ENCODE results near the gene ESPNL.
A peak's percentile ranks its signal among the peaks of the same experiment; 100 is the strongest.

The ESPNL gene

DNA sequence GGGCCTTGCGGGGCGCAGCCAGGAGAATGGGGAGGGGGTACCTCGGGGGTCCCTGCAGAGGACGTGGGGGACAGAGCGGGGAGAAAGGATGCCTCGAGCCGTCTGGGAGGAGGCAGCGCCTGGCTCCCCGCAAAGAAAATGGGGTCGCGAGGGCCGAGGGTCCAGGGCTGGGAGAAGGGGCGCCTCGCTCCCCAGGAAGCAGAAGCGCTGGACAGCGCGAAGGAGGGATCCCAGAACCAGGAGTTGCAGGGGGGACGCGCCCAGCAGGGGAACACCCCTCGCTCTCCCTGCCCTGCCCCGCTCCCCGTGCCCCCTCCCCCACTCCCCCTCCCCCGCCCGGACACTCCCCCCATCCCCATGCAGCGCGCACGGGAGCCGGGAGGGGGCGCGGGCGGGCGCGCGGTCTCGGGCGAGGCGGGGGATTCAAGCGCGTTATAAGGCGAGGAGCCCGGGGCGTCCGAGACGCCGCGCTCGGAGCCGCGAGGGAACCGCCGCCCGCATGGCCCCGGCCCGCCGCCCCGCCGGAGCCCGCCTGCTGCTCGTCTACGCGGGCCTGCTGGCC is 58.5 kb downstream of the ESPNL start, which contains the start of gene ERFE:
ERFE (plus strand) TSS at position 462 of the 562 bp plus-strand sequence; CDS start at position 500, 38 bp downstream.
- DNase-seq (ENCODE audit: low spot score) = no peak

DNA sequence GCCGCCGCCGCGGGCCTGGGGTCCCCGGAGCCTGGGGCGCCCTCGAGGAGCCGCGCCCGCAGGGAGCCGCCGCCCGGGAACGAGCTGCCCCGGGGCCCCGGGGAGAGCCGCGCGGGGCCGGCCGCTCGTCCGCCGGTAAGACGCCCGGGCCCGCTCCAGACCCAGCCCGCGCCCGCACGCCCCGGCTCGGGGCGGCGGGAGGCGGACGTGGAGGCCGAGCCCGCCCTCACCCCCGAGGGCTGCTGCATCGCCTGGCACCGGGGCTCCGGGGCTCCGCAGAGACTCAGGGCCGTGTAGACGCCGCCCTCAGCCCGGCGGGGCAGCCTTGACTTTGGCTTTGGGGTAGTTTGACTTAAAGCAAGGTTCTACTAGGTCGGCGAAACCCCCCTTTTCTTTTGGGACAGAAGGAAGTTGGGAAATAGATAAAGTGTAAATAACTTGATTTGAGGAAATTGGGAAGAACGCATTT is 59.0 kb downstream of the ESPNL start:
- no peak for DNase-seq (ENCODE audit: low spot score)

- DNase-seq (ENCODE audit: low spot score) = no peak
Measured at GRCh38 chr2:238159661-238160205, 59.6 kb downstream of the ESPNL start.

DNA sequence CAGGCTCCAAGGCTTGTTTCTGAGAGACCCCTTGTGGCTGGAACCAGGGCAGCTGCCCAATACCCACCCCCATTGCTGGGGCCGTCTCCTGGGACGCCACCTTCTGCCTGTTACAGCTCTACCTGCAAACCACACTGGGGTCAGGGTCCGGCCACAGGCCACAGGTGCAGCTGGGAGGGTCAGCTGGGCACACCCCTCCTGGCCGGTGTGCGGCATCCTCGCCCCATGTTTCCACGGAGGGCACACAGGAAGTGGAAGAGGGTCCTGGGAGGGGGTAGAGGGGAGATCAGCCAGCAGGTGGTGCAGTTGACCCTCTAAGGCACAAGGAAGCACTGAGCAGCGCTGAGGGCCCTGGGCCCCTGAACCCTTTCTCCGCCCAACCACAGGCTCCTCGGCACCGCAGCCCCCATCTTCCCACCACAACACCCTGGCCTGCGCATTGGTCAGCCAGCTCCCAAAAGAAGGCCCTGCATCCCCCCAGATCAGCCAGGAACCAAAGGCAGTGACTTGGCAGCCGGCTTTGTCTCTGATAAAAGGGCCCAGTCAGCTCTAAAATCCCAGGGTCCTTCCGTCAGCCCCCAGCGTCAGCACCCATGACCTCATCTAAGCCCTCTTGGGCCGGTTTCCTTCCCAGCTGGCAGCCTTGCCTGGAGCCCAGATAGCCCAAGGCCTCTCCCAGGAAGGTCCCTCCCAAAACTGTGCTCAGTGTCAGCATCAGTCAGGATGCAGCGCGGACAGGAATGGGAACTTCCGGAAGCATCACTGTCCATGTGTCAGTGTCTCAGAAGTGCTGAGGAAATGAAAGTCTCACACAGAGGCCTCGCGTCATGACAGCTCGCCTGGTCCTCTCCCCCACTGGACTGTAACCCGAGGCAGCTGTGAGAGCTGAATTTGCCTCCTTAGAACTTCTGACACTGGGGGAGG is 60.3 kb downstream of the ESPNL start:
- DNase-seq (ENCODE audit: low spot score) = peak; percentile 38

DNA sequence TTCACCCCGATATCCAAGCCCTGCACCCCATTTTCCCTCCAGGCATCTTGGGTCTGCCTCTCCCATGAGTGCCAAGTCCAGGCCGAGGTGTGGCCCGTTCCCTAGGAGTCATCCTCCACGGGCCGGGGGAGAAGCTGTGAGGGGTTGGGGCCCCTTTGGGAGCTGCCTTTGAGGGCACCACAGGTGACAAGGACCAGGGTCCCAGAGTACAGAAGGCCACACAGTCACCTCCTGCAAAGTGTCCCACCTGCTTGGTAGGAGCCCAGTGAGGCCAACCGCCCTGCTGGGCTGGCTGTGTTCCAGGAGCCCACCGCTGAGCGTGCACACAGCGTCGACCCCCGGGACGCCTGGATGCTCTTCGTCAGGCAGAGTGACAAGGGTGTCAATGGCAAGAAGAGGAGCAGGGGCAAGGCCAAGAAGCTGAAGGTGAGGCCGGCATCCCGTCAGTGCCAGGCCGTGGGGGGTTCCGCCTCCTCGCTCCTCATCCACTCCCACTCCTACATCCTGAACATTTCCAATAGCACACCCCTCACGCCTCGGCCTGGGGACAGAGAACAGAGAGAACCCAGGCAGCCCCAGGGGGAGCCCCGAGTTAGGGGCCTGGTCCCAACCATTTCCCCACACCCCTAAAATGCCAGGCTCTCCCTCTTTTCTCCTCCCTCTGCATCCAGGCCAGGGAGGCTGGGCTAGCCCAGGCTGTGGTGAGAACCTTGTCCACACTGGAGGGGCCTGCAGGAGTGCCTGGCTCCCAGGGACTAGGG is 61.3 kb downstream of the ESPNL start:
- no peak for DNase-seq (ENCODE audit: low spot score)

GRCh38 chr2:238162251-238162845 is 62.2 kb downstream of the ESPNL start:
- DNase-seq (ENCODE audit: low spot score) = no peak

DNA sequence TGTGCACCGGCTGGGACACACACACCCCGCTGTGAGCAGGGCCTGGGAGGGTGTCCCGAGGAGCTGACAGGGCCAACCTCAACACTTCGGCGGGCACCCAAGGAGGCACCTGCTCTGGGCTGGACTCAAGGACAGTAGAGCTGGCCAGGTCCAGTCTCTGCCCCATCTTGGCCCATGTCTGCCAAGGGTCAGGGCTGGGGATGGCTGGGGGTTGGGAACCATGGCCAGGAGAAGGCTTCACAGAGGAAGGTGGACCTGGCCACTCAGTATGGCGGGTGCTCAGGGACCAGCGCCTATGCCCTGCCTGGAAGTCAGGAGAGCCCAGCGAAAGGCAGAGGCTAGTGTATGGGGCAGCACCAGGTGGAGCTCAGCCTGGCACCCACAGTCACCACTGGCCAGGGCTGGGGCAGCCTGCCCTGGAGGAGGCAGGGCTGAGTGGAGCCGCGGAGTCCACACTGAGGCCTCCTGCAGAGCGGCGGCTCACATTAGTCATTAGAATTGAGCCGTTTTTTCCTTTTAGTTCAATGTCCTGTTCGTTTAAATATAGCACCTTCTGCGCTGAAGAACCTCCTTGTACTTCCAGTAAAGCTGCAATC is 62.8 kb downstream of the ESPNL start:
- no peak for DNase-seq (ENCODE audit: low spot score)

DNA sequence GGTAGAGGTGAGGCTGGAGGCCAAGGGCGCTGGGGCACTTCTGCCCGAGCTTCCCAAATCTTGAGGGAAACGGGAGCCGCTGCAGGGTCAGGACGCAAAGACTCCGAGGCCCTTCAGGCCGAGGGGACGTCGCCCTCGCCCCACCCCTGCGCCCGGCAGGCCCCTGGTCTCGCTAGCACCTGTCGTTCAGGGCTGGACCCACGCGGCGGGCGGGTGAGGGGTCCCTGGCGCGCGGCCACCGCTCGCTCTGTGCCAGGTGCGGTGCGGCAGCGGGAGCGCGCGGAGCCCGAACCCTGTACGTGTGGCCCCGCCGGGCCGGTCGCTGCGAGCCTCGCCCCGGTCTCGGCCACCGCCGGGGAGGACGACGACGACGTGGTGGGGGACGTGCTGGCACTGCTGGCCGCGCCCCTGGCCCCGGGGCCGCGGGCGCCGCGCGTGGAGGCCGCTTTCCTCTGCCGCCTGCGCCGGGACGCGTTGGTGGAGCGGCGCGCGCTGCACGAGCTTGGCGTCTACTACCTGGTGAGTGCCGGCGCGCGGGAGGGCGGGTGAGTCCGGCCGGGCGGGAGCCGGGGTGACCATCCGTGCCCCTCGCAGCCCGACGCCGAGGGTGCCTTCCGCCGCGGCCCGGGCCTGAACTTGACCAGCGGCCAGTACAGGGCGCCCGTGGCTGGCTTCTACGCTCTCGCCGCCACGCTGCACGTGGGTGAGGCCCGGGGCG is 63.5 kb downstream of the ESPNL start:
- no peak for DNase-seq (ENCODE audit: low spot score)

DNA sequence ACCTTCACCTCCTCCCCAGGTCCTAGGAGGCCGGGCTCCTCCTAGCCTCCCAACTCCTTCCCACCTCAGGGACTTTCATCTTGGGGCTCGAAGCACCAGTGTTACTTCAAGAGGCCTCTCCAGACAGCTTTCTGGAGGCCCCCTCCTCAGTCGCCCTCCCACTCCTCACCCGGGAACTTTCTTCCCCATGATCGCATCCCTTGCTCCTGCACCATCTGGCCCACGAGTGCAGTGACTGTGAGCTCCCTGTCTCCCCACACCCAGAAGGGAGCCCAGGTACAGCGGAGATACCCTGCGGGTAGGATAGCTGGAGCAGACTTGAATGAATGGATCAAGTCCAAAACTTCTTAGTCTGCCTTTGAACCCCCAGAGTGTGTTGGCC is 64.8 kb downstream of the ESPNL start:
- DNase-seq (ENCODE audit: low spot score) = no peak

GRCh38 chr2:238165288-238165921 is 65.3 kb downstream of the ESPNL start:
- no peak for DNase-seq (ENCODE audit: low spot score)

- DNase-seq (ENCODE audit: low spot score) = no peak
Measured at GRCh38 chr2:238166391-238167343, 66.5 kb downstream of the ESPNL start.

- DNase-seq (ENCODE audit: low spot score) = no peak
Measured at GRCh38 chr2:238167344-238167715, 67.2 kb downstream of the ESPNL start.

DNA sequence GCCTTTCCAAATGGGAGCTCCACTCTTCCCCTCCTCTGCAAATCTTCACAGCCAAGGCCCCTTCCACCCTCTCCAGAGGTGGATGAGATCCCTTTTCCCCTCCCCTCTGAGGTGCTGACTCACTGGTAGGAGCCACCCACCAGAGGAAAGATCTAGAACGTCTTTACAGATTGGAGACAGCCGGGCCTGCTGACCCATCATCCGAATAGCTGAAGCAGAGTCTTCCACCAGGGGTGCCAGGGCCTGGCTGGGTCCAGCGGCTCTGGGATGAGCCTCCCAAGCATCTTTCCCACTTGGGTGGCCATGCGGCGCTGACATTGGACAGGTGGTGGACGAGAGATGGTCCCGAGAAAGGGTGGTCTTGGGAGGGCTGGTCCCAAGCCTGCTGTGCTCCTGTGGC is 67.6 kb downstream of the ESPNL start:
- DNase-seq (ENCODE audit: low spot score) = no peak

DNA sequence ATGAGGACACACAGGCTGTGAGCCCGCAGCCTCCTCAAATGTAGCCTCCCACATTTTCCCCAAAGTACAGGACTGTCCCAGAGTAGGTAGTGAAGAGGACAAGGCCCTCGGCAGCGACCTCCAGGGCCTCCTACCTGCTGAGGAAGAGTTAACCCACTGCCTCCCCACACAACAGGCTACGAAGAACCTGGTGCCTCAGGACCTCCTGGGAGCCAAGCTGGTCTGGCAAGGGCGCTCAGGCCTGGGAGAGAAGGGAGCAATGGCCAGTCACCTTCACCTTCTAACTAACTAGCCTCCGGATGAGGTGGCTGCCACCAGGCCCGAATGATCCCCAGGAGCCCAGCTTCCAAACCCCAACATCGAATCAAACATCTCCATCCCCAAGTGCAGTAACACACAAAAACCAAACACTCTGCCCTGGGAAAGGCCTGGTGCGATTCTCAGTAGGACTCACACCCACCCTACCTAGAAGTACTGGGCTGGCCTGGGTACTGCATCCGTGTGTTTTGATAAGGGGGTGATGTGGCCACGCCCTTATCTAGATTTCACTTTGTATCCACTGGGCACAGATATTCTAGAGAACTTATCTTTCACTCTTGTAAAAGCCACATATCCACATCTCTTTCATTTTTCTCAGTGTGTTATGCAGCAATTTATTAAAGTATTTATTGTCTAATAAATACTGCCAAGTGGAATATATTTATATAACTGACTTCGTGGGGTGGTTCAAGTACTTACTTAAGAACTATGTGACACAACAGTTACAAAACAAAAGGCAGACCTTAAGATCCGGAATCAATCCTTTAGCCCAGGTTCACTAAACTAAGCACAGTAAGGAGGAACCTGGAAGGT is 68.3 kb downstream of the ESPNL start:
- DNase-seq (ENCODE audit: low spot score) = no peak

DNA sequence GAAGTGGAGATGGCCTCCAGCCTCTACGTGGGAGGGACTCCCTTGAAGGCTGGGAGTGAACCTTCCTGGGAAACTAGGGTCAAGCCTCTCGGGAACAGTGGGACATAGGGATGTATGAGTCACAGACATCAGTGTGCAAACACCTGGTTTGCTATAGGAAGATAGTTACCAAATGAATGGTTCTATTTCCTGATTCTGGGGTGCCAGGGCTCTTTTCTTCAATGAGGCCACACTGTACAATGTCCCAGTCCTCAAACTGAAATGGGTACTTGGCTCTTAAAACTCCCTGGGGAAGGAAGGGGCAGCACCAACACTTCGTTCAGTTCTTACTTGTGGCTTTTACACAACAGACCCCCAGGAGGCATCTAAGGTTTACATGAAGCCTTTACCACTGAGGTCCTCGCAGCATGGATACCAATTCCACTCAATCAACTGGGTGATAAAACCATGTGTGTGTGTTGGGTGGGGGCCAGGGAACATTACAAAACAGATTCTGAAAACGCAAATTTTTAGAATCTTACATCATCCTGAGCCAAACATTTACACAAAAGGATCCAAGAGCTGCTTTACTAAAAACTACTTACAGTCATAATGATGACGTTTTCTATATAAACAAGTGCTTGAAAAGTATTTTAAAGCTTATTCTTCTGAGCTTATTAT is 69.0 kb downstream of the ESPNL start:
- DNase-seq (ENCODE audit: low spot score) = no peak

GRCh38 chr2:238169708-238170251 is 69.6 kb downstream of the ESPNL start:
- DNase-seq (ENCODE audit: low spot score) = peak; percentile 37

- no peak for DNase-seq (ENCODE audit: low spot score)
Measured at GRCh38 chr2:238170386-238171071, 70.4 kb downstream of the ESPNL start.
